Peyer's patch (tissue), 4 donors: ENCODE data around the gene SNX8. TPM values are rescaled to one million over a fixed set of nuclear protein-coding genes. Genes with fewer than 3 reads are reported as not detected.

Experiments used
- DNase-seq, 3 donors: peaks; one replicate each; pipeline ENCODE4 v3.0.0-alpha.2; 2017 to 2019
- H3K27ac ChIP-seq, 4 donors: fragments of 200-600 bp; sonication (generic); one replicate each; pipeline ENCODE4 v1.5.1; 2016 to 2019
- H3K27me3 ChIP-seq, 2 donors: fragments of 200-600 bp; sonication (generic); one replicate each; pipeline ENCODE4 v1.5.1; 2019
- H3K36me3 ChIP-seq, 3 donors: fragments of 200-600 bp; sonication (generic); one replicate each; pipeline ENCODE4 v1.5.1; 2016 to 2019
- H3K4me1 ChIP-seq, 4 donors: fragments of 200-600 bp; sonication (generic); one replicate each; pipeline ENCODE4 v1.5.1; 2016 to 2019
- H3K4me3 ChIP-seq, 4 donors: fragments of 200-600 bp; sonication (generic); 1 replicate in 3 of 4; 2 replicates in 1 of 4; pipeline ENCODE4 v1.5.1; 2016 to 2019; ENCODE audit warnings: mild to moderate bottlenecking in 1 of 4
- H3K9me3 ChIP-seq, 4 donors: fragments of 200-600 bp; sonication (generic); one replicate each; pipeline ENCODE4 v1.5.1; 2016 to 2019; ENCODE audit warnings: mild to moderate bottlenecking in 1 of 4
- POLR2A ChIP-seq, 2 donors: fragments of 450-650 bp; IDR thresholded peaks; one replicate each; pipeline ENCODE4 v1.5.1; 2017; ENCODE audit warnings: antibody characterized with exemption in 2 of 2, mild to moderate bottlenecking in 2 of 2, moderate library complexity in 2 of 2
- total RNA-seq, 4 donors: library from RNA; depleted of rRNA; stranded (reverse); fragments of >200 nt; gene quantifications; one replicate each; pipeline ENCODE4 v1.1.0, GENCODE V29; 2016
- TF ChIP-seq, protein P1 (sequence below), 6 experiments: fragments of 450-650 bp in 4 of 6; fragments of 200-600 bp in 2 of 6; sonication (generic) in 1 of 6; IDR thresholded peaks; one replicate each; pipeline ENCODE4 v1.5.1; 2017 to 2019; ENCODE audit warnings: antibody characterized with exemption in 6 of 6, mild to moderate bottlenecking in 3 of 6, moderate library complexity in 1 of 6

Gene SNX8
- total RNA-seq, 4 donors from 2014 or later: 10.5 to 38.8 (median 19.2) TPM

DNA sequence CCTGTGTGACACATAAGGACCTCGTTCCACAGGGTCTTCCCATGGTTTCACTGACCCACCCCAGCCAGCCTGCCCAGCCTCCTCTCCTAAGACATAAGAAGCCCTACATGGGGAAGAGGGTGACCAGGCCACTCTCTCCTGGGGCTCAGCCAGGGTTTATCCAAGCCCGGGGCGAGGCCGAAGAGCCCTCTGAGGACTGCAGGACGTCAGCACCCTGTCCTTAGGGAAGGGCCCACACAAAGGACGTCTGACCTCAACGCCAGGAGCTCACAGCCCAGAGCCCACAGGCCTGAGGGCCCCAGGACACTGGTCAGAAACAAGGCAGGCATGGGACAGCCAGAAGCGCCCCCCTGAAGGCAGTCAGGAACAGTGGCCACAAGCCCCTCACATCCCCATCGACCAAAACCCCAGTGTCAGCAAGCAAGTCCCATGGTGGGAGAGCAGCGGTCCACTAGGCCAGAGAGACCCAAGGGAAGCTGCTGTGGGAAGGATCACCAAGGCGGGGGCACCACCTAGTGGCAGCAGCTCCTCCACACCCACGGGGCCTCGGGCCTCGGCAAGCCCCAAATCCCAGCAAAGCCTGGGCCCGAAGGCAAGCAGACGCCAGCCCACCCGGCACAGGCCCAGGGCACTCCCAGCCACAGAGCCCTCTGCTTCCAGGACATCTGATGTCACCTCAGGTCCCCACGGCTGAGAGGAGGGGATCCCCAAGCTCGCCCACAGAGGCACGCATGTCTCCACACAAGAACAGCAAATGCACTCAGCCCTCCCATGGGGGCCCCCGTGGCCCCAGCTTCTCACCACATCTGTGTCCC is 104.9 kb downstream of the SNX8 start:
- H3K27ac ChIP-seq: no peak overlapping the region
- H3K9me3 ChIP-seq: no peaks in the 10 kb centered on the region
- H3K4me3 ChIP-seq: no peak overlapping the region
- DNase-seq: peak; percentile 60 to 77 (median 70)
- peaks cover 0 to 38% (median 0%) of the 10 kb centered on the region in 3 donors for H3K36me3 ChIP-seq
- TF ChIP-seq, protein P1, sequence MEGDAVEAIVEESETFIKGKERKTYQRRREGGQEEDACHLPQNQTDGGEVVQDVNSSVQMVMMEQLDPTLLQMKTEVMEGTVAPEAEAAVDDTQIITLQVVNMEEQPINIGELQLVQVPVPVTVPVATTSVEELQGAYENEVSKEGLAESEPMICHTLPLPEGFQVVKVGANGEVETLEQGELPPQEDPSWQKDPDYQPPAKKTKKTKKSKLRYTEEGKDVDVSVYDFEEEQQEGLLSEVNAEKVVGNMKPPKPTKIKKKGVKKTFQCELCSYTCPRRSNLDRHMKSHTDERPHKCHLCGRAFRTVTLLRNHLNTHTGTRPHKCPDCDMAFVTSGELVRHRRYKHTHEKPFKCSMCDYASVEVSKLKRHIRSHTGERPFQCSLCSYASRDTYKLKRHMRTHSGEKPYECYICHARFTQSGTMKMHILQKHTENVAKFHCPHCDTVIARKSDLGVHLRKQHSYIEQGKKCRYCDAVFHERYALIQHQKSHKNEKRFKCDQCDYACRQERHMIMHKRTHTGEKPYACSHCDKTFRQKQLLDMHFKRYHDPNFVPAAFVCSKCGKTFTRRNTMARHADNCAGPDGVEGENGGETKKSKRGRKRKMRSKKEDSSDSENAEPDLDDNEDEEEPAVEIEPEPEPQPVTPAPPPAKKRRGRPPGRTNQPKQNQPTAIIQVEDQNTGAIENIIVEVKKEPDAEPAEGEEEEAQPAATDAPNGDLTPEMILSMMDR (IDR thresholded peaks at IDR 0.05): peak; percentile 37 to 62 (median 56)
- TF ChIP-seq POLR2A (IDR thresholded peaks at IDR 0.05): no peak
- H3K4me1 ChIP-seq: no peaks in the 10 kb centered on the region
- H3K27me3 ChIP-seq: no peaks in the 10 kb centered on the region

DNA sequence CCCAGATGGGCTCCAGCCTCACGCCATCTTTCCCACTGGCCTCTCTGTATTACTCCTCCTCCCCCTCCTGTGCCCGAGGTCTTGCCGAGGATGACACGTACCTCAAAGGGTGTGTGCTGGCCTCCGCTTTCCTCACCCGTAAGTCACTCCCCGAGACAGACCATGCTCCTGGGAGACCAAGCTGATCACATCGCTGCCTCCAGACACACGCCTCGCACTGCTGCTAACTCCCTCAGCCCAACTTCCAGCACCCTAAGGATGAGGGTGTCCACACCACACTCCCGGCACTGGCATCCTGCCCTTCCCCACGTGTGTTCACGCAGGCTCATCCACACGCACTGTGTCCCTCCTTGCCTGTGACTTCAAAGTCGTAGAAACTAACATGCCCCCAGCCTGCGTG is 105.5 kb downstream of the SNX8 start:
- TF ChIP-seq POLR2A (IDR thresholded peaks at IDR 0.05): no peak
- TF ChIP-seq, protein P1 (IDR thresholded peaks at IDR 0.05): no peak
- Histone ChIP-seq H3K9me3 (no peaks in the 10 kb centered on the region), H3K4me3 (no peak overlapping the region), H3K27me3 (no peaks in the 10 kb centered on the region), H3K36me3 (peaks cover 0 to 31% (median 0%) of the 10 kb centered on the region in 3 donors), H3K4me1 (no peaks in the 10 kb centered on the region), H3K27ac (no peak overlapping the region)
- no peak for DNase-seq

- peaks cover 0 to 16% (median 0%) of the 10 kb centered on the region in 3 donors for H3K36me3 ChIP-seq
- TF ChIP-seq POLR2A (IDR thresholded peaks at IDR 0.05): no peak
- TF ChIP-seq, protein P1 (IDR thresholded peaks at IDR 0.05): no peak
- no peak for DNase-seq
- no peak overlapping the region for H3K4me3 ChIP-seq
- H3K9me3 ChIP-seq: no peaks in the 10 kb centered on the region
- no peaks in the 10 kb centered on the region for H3K27me3 ChIP-seq
- no peaks in the 10 kb centered on the region for H3K4me1 ChIP-seq
- H3K27ac ChIP-seq: no peak overlapping the region
Measured at GRCh38 chr7:2205036-2205780, 109.0 kb downstream of the SNX8 start.

DNA sequence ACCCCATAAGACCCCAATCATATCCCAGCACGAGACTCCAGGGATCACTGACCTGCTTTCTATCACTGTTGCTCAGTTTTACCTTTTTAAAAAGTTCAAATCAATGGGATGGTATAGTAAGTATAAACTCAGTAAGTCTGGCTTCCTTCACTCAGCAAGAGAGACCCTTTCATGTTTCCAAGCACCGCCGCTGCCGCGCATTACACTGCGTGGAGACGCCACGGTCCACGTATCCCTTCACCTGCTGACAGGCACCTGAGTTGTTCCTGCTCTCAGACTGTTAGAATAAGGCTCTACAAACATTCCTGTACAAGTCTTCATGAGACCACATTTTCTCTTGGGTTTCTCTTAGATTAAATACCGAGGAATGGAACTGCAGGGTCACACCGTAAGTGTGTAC is 109.8 kb downstream of the SNX8 start:
- Histone ChIP-seq H3K36me3 (peaks cover 0 to 24% (median 0%) of the 10 kb centered on the region in 3 donors), H3K27me3 (no peaks in the 10 kb centered on the region), H3K9me3 (no peaks in the 10 kb centered on the region), H3K27ac (no peak overlapping the region), H3K4me3 (no peak overlapping the region), H3K4me1 (no peaks in the 10 kb centered on the region)
- DNase-seq: no peak
- TF ChIP-seq, protein P1 (IDR thresholded peaks at IDR 0.05): no peak
- no peak for TF ChIP-seq POLR2A (IDR thresholded peaks at IDR 0.05)

DNA sequence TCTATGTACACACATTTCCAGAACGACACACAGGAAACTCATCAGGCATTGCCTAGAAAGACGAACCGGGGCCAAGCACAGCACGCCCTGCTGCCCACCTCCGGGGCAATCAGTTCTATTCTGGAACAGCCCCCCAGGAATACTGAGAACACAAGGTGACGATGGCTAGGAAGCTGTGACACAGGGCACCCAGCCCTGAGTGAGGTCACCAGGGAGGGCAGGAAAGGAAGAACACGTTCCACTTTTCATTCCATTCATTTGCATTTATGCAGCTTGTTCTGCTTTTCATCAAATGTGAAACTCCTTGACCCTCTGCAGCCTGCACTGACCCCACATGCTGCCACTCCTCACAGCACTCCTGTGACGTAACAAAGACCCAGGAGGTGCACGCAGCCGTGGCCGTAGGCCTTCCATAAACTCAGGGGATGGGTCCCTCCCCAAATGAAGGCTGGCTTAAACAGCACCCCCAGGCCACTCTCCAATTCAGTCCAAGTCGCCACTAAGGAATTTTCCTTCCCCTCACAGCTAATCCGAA is 110.4 kb downstream of the SNX8 start:
- TF ChIP-seq, protein P1 (IDR thresholded peaks at IDR 0.05): no peak
- TF ChIP-seq POLR2A (IDR thresholded peaks at IDR 0.05): no peak
- Histone ChIP-seq H3K4me3 (no peak overlapping the region), H3K36me3 (peaks cover 0 to 30% (median 0%) of the 10 kb centered on the region in 3 donors), H3K4me1 (no peaks in the 10 kb centered on the region), H3K9me3 (no peaks in the 10 kb centered on the region), H3K27ac (no peak overlapping the region), H3K27me3 (no peaks in the 10 kb centered on the region)
- no peak for DNase-seq
